ENCODE results near the gene KLC3.
"Not testable (repeated sequence)": the region's sequence is repeated elsewhere in the genome, so short reads cannot be mapped to it uniquely, and the experiment has no call there.

KLC3 gene

DNA sequence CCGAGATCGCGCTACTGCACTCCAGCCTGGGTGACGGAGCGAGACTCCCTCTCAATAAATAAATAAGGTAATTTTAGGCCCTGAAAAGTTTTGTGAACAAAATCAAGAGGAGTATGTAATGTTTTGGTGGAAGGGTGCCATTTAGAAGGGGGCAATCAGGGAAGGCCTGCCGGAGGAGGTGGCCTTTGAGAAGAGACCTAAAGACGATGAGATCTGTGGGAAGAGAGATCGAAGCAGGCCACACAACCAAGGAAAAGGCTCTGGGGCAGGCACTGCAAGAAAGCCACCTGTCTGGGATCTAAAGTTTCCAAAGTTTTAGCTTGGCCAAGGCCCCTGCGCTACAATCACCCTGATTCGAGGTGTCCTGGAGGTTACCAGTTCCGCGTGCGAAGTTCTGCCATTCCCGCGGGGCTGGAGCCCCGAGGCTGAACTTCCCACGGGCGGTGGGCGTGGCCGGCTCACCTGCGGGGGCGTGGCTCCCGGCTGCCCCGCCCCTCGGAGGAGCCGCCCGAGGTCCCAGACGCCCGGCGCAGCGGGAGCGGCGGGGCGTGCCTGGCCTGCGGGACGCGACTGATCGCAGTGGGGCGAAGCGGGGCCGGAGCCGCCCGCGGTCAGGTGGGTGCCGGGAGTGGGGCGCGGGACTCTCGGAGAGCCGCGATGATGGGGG lies at the start of gene KLC3:
KLC3 (plus strand) TSS at position 519 of the 667 bp plus-strand sequence. CDS start 4,792 bp downstream, outside the sequence.
- DNase-seq = peak; percentile 46

DNA sequence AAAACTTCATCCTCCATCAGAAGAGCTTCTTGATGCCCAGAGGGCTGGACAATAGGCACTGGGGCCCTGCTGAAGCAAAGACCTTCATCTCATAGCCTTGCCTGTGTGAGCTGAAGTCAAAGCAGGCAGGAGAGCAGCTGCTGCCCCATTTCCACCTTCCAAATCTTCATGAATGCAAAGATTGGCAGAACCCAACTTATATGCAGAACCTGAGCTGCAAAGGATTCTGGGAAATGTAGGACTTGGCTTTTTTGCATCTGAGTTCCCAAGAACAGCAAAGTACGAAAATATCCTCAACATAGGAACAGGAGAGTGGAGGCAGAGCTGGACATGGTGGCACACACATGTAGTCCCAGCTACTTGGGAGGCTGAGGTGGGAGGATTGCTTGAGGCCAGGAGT lies 48.7 kb upstream of the KLC3 start:
- DNase-seq = no peak

DNA sequence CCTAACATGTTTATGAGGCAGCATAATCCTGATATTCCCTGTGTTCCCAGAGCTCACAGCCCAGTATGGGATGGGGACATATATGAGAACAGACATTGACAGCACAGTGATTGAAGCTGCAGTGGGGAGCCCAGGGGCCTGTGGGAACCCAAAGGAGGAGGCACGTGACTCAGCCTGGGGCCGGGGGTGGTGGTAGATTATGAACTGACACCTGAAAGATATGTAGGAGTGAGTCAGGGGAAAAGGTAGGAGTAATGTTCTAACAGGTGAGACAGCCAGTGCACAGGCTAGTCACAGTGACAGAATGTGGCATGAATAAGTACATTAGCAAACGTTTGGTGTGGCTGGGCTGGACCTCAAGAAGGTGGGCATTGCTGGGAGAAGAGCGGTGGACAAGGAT lies 46.9 kb upstream of the KLC3 start:
- peak; percentile 36 for DNase-seq

DNA sequence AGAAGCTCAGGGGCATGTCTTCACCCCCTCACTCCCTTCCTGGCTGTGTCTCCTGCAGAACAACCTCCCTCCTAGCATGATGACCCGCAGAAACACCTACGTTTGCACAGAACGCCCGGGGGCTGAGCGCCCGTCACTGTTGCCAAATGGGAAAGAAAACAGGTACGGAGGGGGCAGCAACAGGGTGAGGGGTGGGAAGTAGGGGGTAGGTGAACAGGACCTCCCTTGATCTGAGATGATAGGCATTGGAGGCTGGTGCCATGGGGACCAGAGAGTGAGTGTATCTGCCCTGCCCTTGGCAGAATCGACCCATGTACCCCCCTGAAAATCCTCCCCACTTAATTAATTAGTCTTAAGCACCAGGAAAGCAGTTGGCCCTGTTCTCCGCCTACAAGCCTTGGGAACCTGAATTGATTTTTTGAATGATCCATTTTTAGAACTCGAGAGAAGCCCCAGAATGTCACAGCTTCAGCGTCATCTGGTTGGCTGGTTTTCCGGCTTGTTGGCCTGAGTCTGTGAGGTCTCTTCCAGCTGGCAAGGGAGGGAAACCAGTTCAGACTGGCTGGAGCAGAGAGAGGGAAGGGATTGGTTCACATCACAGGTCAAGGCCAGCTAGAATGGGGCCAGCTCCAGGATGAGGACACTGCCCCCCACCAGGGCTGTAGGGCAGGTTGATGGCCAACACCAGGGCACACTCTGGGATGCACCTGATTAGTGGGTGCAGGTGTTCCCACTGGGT lies 46.1 kb upstream of the KLC3 start:
- no peak for DNase-seq

DNA sequence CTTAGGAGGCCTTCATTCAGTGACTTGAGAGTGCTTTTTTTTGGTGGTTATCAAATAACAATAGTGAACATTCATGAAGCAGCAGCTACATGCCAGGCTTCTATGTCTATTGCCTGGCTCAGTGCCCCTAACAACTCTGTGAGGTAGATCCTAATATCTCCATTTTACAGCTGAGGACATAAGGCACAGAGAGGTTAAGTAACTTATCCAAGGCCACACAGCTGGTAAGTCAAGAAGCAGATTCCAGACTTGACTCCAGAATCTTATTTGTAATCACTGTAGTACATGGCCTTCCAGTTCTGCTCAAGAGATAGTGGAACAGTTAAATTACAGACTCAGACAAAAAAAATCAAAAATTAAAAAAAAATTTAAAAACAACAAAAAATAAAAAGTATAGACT lies 44.7 kb upstream of the KLC3 start:
- no peak for DNase-seq

DNA sequence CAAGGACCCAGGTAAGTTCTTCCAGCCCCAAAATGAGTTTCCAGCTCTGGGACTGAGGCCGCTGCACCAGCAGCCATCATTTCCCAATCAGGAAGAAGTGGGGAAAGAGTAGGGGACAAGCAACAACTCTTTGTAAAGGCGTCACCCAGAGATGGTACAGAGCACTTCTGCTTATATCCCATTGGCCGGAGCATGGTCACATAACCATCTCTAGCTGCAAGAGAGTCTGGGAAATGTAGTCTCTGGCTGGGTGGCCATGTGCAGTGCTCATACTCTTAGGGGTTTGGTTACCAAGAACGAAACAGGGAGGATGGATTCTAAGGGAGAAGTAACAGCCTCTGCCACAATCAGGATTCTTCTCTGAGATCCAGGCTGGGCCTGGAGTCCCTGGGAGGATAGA lies 44.2 kb upstream of the KLC3 start:
- no peak for DNase-seq

DNA sequence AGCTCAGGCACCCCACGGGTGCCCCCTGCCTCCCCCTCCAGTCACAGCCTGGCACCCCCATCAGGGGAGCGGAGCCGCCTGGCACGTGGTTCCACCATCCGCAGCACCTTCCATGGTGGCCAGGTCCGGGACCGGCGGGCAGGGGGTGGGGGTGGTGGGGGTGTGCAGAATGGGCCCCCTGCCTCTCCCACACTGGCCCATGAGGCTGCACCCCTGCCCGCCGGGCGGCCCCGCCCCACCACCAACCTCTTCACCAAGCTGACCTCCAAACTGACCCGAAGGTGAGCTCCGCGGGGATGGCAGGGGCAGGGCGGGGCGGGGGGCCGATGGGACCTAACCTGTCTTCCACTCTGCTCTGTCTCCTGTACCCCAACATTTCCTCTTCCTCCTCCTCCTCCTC lies 42.9 kb upstream of the KLC3 start:
- DNase-seq = no peak

DNA sequence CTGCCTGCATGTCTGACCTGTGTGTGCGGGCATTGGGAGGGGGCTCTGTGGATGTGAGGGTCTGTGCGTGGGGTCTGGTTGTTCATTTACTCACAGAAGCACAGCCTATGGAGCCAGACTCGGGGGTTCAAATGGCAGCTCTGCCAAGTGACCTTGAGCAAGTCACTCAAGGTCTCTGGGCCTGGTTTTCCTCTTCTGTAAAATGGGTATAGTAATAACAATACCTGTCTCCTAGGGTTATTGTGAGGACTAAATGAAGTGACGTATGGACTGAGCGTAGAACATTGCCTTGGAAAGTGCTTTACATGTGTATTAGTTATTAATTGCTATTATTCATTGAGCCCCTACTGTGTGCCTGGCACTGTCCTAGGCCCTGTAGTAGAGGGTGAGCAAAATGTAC lies 42.3 kb upstream of the KLC3 start:
- no peak for DNase-seq

DNA sequence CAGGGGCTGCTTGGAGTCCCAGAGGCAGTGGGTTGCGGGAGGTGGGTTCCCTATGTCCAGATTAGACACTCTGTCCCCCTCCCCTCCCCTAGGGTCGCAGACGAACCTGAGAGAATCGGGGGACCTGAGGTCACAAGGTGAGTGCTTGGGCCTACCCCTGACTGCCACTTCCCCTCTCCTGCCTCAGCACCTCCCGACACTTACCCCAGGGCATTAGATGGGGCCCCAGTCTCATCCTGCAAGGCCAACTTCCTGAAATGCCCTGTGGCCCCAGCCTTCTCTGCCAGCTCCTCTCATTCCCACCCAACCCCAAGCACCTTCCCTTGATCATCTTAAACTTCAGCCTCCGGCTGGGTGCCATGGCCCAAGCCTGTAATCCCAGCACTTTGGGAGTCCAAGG lies 40.8 kb upstream of the KLC3 start:
- DNase-seq = no peak

DNA sequence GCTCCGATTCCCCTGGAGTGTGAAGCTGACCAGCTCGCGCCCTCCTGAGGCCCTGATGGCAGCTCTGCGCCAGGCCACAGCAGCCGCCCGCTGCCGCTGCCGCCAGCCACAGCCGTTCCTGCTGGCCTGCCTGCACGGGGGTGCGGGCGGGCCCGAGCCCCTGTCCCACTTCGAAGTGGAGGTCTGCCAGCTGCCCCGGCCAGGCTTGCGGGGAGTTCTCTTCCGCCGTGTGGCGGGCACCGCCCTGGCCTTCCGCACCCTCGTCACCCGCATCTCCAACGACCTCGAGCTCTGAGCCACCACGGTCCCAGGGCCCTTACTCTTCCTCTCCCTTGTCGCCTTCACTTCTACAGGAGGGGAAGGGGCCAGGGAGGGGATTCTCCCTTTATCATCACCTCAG lies 38.1 kb upstream of the KLC3 start:
- no peak for DNase-seq

DNA sequence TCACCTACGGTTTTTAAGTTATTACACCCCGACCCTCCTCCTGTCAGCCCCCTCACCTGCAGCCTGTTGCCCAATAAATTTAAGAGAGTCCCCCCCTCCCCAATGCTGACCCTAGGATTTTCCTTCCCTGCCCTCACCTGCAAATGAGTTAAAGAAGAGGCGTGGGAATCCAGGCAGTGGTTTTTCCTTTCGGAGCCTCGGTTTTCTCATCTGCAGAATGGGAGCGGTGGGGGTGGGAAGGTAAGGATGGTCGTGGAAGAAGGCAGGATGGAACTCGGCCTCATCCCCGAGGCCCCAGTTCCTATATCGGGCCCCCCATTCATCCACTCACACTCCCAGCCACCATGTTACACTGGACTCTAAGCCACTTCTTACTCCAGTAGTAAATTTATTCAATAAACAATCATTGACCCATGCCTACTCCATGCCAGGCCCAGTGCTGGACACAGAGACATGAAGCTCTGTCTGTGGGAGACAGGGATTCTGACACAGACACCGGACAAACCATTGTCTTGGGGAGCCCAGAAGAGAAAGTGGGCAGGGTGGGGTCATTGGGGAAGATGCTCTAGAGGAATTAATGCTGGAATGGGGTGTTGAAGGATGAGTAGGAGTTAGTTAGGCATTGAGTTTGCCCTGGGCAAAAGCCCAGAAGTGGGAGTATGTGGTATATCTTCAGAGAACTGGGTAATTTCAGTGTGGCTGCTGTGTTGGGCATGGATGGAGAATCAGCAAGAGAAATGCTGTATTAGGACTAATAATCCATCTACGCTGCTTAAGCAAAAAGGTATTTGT lies 37.1 kb upstream of the KLC3 start:
- DNase-seq = no peak

DNA sequence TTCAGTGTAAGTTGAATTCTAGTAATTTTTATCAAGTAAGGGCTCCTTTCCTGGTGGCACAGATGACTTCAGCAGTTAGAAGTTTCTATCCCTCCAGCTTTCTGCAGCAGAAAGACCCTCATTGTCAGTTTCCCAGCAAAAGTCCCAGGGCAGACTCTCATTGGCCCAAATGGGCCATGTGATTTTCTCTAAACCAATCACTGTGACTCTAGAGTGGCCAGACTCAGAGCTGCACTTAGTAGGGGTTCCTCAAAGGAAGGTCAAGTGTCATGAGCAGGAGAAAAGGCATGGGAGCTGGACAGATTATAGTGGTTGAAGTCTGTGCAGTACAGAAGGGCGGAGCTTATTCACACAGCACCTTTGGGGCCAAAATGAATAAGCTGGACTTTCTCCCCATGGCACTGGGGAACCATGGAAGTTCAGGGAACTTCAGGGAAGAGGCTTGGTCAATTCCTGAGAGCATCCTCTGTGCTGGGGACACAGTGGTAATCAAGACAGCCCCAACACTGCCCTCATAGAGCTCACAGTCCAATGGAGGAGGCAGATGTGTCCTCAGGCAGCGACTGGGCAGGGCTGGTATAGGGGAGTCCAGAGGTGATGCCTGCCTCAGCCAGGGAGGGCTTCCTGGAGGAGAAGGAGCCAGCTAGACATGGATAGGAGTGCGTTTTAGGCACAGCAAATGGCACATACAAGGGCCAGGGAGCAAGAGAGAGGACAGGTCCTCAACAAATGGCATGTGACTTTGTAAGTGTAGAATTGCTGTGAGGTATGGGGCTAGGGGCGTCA lies 36.2 kb upstream of the KLC3 start:
- no peak for DNase-seq

DNA sequence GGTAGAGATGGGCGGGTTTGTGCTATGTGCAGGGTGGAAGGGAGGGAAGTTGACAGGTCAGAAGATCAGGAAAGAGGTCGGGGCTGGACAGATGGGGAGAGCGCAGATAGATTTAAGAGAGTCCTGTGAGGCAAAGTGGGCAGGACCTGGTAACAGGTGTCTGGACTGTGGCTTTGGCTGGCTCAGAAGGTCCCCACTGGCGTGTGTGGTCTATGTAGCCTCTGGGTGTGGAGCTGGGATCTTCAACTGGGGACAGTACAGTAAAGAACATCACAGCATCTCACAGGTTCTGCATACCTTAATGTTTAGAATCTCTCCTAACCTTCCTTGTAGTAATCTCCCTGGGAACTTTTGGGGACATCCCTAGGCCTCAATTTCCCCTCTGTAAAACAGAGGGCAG lies 35.5 kb upstream of the KLC3 start:
- no peak for DNase-seq

DNA sequence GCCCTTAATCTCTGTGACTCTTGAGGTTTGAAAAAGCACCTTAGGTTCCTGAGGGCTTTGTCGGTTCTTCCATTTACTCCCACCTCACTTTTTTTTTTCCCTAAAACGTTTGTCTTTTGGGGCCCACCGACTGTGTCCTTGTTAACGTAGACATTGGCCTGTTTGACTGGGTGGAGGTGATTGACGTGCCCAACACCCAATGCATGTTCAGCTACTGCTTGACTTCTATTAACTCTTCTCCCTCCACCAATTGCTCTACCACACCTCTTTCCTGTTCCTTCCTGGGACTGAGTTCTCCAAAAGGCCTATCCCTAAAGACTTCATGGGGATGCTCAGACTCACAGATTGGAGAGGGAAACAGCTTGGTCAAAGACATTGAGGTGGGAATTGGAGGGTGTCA lies 35.1 kb upstream of the KLC3 start:
- DNase-seq = no peak

DNA sequence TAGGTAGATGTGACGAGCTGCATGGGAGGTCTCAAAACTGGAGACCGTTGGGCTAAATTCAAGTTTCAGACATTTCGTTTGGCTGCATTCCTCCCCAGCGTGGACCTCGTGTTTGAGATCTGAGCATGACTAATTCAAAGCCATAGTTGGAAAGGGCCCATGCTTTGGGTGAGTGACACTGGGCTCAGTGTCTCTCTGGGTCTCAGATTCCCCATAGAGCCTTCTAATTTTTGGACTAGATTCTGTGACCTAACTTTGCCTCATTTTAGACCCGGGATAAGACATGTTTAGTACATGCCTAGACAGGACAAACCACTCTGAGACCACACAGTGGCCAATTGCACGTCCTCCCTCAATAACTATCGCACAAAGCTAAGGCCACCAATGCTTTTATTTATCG lies 34.5 kb upstream of the KLC3 start:
- no peak for DNase-seq

DNA sequence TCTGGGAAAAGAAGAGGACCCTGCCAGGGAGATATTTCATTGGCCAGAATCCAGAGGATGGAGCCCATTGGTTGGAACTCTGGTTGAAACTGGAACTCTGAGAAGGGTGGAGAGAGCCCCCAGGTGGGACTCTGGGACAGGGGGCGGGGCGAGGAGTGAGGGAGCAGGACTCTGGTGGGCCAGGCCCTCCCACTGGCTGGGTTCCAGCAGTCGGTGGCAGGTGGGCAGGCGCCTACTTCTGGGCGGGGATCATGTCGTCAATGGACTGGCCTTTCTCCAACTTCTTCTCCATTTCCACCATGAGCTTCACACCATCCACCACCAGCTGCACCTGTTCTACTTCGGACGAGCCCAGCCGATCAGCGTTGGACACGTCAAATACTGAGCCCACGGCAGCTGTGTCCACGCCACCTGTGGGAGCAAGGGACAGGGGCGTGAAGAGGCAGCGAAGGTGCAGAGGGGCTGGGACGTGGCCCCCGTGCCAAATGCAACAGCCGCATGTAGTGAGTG lies 34.0 kb upstream of the KLC3 start:
- no peak for DNase-seq

DNA sequence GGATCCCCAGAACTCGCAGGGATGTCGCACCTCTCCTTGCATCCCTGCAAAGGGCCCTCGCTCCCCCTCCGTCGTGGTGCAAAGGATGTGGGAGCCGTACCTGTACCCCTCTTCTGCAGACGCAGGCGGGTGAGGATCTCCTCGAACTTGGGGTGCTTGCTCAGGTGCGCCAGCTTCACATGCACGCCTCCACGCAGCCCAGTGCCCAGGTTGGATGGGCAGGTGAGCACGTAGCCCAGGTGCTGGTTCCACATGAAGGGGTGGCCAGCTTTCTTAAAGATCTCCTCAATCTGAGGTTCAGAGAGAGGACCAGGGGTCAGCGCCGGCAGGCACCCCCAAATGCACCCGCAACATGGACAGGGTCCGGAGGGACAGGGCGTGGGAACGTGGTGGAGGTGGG lies 33.2 kb upstream of the KLC3 start:
- DNase-seq = no peak

DNA sequence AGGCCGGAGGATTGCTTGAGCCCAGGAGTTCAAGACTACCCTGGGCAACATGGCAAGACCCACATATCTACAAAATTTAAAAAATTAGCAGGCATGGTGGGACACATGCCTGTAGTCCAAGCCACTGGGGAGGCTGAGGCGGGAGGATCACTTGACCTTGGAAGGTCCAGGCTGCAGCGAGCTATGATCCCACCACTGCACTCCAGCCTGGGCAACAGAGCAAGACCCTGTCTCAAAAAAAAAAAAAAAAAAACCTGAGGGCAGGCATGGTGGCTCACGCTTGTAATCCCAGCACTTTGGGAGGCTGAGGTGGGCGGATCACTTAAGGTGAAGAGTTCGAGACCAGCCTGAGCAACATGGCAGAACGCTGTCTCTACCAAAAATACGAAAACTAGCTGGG lies 31.2 kb upstream of the KLC3 start:
- DNase-seq = not testable (repeated sequence)

DNA sequence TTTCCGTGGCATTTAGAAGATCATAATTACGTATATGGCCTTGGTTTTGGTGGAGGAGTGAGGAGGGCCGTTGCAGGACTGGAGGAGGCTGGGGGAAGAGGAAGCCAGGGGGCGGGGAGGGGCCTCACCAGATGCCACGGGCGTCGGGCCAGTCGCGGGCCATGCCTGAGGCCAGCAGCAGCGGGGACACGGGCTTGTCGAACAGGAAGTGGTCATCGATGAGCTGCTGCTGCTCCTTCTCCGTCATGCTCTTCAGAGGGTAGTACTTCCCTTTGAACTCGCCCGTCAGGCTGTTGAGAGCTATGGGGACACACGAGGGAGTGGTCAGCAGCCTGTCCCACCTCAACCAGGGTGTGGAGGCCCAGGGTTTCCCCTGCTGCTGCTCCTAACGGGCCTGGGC lies 28.9 kb upstream of the KLC3 start:
- DNase-seq = no peak

DNA sequence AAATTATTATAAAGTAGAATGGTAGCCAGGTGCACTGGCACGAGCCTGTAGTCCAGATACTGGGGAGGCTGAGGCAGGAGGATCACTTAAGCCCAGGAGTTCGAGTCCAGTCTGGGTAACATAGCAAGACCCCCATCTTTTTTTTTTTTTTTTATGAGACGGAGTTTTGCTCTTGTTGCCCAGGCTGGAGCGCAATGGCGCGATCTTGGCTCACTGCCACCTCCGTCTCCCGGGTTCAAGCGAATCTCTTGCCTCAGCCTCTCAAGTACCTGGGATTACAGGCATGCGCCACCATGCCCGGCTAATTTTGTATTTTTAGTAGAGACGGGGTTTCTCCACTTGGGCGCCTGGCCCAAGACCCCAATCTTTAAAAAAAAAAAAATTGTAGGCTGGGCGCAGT lies 28.3 kb upstream of the KLC3 start:
- not testable (repeated sequence) for DNase-seq

DNA sequence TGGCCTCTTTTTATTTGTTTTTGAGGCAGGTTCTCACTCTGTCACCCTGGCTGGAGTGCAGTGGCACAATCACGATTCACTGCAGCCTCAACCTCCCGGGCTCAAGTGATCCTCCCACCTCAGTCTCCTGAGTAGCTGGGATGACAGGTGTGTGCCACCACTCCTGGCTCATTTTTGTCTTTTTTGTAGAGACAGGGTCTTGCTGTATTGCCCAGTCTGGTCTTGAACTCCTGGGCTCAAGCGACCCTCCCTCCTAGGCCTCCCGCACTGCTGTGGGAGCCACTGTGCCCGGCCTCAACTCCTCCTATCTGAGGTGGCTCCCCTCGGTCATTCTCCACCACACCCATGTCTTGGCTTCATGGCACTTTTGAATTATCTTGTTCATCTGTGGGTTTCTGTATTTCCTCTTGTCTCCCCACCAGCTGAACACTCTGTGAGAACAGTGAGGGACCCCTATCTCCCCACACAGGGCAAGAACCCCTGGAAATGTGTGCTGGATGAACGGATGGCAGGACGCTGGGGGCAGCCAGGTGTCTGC lies 25.8 kb upstream of the KLC3 start:
- DNase-seq = no peak

DNA sequence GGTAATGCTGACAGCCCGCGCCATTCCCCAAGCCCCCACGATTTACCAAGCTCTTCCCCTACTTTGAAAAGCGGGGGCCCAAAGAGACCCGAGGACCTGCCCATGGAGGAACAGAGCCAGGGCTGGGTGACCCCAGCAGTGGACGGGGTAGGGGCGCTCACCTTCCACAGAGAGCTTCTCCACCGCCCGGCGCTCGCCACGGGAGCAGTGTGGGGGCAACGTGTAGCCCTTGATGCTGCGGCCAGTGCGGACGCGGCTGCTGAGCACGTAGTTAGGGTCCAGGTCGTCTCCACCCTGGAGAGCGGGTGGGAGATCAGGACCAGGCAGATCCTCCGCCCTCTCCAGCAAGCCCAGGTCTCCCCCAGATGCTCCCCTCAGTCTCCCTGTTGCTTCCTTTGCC lies 25.2 kb upstream of the KLC3 start:
- DNase-seq = no peak

All from stimulated activated CD4-positive, alpha-beta T cell treated with anti-CD3 and anti-CD28 coated beads, Interleukin-15, amount 100 ng/mL, for 24 hours (primary cell).